GM19438 (cell line): ENCODE results near the gene TMEM86A.
"Not testable (repeated sequence)": the region's sequence is repeated elsewhere in the genome, so short reads cannot be mapped to it uniquely, and the experiment has no call there.

ENCODE experiments used
- ATAC-seq: cut with Tn5 transposase; IDR thresholded peaks from one replicate; pipeline ENCODE4 v1.9.1; 2021; ENCODE audit warnings: low read depth; ENCODE audit not compliant: unreplicated experiment

Gene TMEM86A, protein sequence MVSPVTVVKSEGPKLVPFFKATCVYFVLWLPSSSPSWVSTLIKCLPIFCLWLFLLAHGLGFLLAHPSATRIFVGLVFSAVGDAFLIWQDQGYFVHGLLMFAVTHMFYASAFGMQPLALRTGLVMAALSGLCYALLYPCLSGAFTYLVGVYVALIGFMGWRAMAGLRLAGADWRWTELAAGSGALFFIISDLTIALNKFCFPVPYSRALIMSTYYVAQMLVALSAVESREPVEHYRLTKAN

DNA sequence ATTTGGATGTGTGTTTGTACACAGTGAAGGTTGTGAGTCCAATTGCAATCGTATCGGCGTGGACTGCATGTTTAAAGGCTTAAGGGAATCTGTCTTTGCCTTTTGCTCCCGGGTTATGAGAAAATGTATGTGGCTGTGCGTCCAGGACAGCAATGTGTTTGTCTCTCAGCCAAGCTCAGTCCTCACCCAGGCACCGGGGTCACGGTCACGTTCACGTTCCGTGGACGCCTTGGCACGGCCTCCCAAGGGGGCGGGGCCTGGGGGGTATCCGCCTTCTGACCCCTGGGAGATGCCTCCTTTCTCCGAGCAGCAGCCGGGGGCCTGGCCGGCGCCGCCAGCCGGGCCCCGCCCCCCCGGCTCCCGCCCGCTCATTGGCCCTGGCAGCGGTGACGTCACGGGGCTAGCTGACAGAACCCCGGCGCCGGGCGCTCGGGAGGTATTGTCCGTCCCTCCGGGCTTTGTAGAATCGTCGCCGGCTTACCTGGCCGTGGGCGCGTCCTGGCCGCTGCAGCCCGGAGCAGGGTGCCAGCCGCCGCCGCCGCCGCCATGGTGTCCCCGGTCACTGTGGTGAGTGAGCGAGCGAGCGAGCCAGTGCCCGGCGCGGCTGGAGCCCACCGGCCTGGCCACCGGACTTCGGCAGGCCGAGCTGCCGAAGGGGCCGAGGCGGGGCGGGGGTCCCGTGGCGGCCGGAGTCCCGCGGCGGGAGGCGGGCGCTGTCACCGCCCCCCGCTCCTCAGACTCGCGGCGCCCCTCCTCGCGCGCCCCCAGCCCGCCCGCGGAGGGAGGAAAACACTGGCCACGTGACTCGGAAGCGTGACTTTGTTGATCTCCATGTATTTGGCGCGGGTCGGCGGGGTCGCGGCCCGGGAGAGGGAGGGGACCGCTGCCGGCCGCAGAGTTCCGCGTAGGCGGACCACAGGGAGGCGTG, at the start of gene TMEM86A:
TSS of gene TMEM86A (plus strand) at position 439 of the 928 bp plus-strand sequence. CDS start at position 547, 108 bp downstream.
- peak; percentile 97 for ATAC-seq

DNA sequence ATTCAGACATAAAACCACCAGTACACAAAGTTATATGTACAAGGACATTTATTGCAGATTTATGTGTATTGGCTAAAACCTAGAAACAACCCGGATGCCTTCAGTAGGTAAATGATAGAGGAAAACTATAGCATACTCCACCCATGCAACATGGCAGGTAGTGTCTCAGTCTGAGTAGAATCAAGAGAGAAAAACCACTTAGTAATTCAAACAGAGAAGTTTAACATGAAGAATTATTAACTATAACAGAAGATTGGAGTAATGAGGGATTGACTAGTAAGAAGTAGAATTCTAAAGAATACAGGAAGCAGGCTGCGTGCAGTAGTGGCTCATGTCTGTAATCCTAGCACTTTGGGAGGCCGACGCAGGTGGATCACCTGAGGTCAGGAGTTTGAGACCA, 48.2 kb upstream of the TMEM86A start:
- ATAC-seq = peak; percentile 49

DNA sequence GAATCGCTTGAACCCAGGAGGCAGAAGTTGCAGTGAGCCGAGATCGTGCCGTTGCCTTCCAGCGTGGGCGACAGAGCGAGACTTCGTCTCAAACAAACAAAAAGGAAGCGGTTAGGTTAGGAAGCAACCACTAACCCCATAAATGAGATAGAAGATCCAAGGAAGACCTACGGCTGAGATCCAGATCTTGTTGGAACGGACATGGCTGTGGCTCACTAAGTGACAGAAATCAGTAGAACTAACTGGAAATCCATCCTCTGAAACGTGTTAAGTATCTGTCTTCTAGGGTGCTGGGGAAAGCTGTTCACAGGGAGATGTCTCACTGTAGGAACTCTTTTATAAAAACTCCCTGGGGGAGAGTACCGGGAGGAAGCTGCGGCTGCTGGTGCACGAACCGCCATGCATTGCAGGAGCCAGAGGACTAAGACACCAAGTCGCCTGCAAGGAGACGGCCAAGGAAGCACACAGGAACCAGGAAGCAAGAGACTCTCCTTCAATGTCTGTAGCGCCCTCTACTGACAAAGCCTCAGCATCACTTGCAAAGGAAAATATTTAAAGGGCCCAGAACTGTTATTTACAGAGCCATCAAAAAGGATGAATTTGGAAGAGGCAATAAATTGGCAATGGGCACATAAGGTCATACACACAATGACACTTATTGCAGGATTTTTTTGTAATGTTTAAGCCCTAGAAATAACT, 47.6 kb upstream of the TMEM86A start:
- ATAC-seq = peak; percentile 75

DNA sequence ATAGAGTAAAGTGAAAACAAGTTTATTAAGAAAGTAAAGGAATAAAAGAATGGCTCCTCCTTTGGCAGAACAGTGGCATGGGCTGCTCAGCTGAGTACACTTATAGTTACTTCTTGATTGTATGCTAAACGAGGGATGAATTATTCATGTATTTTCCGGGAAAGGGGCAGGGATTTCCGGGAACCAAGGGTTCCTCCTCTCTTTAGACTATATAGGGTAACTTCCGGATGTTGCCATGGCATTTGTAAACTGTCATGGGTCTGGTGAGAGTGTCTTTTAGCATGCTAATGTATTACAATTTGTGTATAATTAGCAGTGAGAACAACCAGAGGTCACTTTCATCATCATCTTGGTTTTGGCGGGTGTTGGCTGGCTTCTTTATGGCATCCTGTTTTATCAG, 40.9 kb upstream of the TMEM86A start:
- ATAC-seq = no peak

DNA sequence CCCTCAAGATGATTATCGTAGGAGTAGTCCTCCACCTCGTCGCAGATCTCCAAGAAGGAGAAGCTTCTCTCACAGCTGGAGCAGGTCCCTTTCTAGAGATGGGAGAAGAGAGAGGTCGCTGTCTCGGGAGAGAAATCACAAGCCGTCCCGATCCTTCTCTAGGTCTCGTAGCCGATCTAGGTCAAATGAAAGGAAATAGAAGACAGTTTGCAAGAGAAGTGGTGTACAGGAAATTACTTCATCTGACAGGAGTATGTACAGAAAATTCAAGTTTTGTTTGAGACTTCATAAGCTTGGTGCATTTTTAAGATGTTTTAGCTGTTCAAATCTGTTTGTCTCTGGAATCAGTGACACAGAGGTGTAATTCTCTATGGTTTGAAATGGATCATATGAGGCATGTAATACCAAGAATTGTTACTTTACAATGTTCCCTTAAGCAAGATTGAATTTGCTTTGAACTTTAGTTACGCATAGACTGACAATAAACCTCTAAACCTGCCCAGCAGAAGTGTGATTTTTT, 33.2 kb upstream of the TMEM86A start:
- ATAC-seq = not testable (repeated sequence)

DNA sequence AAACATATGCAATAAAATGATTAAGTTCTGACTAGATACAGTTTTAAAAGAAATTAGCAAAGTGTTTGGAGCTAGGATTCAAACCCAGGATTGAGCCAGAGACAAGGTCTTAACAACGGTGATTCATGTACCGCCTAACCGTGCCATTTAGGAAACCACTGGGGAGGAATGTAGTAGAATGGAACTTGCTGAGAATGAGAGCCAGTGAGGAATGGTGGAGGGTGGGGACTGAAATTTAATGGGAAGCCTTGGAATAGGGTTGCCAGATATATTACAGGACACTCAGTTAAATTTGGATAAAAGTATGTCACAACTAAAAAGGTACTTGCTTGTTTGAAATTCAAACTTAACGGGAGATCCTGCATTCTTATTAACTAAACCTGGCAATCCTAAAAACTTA, 30.4 kb upstream of the TMEM86A start:
- no peak for ATAC-seq

DNA sequence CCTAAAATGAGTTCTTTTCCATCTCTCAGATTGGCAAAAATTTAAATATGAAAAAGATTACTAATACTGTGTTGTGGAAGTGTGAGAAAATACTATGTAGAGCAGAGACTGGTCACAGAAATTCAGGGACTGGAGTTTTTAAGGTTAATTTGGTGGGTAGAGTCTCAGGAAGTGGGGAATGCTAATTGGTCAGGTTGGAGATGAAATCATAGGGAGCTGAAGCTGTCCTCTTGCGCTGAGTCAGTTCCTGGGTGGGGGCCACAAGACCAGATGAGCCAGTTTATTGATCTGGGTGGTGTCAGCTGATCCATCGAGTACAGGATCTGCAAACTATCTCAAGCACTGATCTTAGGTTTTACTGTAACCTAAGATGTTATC, 29.4 kb upstream of the TMEM86A start:
- no peak for ATAC-seq

DNA sequence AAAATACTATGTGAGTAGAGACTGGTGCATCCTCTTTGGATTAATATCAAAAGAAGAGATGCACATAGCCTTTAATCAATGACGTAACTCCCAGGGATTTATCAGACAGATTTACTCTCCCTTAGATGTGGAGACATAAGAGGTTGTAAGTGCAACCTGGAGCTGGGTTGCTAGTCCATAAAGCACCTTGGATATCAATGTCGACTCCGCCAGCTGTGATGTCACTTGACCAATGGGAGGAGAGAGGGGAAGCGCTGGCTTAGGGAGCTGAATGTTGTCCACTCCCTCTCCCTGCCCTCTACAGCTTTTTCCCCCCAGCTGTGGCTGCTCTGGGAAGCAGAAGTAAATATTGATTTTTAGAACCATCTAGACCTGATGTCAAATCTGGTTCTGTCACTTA, 28.9 kb upstream of the TMEM86A start:
- no peak for ATAC-seq

DNA sequence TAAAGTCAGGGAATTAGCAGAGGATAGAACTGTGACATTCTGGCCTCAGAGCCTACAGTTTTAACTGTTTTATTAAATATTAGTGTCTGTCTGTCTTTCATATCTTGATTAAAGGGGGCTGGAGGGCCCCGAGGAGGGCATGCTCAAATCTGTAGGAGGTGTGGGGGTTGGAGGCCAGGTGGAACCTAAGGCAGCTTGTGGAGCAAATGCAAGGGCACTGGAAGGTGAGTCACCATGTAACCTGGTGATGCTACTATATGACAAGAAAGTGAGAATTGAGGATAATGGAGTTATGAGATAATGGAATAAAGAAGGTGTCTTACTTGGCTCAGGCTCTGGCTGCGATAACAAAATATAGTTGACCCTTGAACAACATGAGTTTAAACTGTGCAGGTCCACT, 27.3 kb upstream of the TMEM86A start:
- no peak for ATAC-seq

DNA sequence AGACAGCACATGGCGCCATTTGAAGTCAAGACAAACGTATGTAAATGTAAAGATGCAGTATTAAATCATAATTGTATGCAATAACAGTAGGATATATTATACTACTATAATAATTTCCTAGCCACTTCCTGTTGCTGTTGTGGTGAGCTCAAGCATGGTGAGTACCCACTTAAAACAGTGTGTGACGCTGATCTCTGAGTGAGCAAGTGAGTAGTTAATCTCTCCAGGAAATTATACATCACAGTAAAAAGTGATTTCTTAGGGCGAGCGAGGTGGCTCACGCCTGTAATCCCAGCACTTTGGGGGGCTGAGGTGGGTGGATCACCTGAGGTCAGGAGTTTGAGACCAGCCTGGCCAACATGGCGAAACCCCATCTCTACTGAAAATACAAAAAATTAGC, 26.4 kb upstream of the TMEM86A start:
- not testable (repeated sequence) for ATAC-seq

DNA sequence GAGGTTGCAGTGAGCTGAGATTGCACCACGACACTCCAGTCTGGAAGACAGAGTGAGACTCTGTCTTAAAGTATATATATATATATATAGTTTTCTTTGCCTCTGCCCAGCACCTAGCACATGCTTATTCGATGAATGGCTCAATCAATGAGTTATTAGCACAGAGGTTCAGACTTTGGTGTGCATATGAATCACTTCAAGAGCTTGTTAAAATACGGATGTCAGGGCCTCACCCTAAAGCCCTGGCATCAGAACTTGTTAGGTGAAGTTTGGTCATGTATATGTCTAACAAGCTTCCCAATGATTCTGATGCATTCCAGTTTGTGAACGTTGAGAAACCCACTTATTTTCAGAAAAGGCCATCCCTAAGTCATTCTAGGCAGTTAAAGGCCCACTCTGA, 21.8 kb upstream of the TMEM86A start:
- no peak for ATAC-seq

DNA sequence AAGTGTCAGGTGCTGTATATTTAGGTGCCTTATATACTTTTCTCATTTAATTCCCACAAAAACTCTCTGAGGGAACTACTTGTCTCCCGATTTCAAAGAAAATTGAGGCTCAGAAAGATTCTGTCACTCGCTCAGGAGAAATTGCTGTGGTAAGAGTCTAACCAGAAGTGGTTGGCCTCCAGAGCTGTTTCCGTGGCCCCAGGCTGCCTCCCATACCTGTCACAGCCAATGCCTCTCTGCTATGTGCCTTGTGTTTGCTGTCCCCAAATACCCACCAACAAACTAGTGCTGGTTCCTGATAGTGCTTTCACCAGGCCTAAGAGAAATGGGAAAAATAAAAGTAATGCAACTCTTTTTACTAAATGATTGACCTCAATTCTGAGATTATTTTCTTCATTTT, 21.0 kb upstream of the TMEM86A start:
- ATAC-seq = no peak

DNA sequence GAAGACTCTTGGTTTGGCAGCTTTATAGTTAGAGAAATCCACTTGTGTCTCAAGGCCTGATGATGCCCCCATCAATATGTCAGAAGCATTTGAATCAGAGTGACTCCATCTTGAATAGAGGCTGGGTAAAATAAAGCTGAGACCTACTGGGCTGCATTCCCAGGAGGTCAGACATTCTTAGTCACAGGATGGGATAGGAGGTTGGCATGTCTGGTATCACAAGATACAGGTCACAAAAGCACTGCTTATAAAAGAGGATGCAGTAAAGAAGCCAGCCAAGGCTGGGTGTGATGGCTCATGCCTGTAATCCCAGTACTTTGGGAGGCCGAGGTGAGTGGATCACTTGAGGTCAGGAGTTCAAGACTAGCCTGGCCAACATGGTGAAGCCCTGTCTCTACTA, 16.6 kb upstream of the TMEM86A start:
- ATAC-seq = not testable (repeated sequence)

DNA sequence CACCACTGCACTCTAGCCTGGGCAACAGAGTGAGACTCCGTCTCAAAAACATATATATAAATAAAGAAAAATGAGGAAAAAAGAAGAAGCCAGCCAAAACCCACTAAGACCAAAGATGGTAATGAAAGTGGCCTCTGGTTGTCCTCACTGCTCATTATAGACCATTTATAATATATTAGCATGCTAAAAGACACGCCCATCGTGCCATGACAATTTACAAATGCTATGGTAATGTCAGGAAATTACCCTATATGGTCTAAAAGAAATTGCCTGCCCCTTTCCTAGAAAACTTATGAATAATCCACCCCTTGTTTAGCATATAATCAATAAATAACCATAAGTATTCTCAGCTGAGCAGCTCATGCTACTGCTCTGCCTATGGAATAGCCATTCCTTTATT, 16.1 kb upstream of the TMEM86A start:
- ATAC-seq = no peak

DNA sequence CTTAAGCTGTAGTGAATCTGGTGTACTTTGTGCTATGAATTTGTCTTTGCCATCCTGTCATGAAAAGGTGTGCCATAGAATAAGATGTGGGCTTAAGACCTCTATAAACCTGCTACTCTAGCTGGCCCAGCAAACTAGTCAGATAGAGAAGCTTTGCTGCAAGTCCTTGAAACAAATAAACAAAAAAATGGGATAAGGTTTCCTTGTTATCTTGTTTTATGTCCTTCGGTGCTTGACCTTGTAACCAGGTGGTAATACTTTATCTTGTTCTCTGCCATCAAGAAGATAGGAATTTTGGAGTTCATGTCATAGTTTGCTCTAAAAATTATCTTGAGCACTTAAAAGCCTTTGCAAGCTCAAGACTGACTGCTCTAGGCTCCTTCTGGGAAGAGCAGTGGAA, 14.3 kb upstream of the TMEM86A start:
- no peak for ATAC-seq

DNA sequence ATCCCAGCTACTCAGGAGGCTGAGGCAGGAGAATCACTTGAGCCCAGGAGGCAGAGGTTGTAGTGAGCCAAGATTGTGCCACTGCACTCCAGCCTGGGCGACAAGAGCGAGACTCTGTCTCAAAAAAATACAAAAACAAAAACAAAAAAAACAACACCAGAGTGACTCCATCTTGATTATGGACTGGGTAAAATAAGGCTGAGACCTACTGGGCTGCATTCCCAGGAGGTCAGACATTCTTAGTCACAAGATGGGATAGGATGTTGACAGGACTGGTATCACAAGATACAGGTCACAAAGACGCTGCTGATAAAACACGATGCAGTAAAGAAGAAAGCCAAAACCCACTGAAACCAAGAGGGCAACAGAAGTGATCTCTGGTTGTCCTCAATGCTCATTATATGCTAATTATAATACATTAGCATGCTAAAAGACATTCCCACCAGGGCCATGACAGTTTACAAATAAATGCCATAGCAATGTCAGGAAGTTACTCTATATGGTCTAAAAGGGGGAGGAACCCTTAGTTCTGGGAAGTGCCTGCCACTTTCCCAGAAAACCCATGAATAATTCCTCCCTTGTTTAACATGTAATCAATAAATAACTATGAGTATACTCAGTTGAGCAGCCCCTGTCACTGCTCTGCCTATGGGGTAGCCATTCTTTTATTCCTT, 7.0 kb upstream of the TMEM86A start:
- ATAC-seq = not testable (repeated sequence)

DNA sequence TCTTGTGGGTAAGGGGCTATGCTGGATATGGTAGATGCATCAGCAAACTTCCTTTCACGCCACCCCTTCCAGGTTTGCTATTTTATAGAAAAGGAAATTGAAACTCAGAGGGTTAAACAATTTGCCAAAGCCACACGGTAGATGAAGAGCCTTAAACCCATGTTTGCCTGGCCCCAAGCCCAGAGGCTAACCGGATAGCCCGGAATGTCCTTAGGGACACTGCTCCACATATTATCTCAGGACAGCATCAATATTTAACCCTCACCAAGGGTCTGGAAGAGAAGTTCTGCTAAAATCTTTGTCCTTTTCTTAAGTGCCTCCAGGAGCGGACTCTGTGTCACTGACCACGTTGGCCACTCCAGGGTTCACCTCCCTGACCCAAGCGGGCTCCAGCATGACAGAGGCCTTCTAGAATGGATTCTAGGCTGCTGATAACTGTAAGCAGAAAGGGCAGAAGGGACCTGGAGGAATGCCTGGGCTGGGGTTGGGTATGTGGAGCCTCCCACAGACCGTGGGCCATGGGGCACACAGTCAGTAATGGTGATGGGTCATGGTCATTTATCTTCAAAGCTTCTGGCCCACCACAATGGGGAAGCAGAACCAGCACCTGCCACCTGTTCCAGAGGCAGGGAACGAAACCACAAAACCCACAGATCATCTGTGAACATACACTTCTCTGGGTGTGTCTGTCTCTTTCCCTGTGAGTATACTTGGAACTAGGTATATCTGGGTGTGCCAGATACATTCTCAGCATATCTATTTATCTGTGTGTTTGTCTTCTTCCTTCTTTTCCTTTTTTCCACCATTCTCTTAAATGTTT, 5.4 kb upstream of the TMEM86A start:
- ATAC-seq = no peak

DNA sequence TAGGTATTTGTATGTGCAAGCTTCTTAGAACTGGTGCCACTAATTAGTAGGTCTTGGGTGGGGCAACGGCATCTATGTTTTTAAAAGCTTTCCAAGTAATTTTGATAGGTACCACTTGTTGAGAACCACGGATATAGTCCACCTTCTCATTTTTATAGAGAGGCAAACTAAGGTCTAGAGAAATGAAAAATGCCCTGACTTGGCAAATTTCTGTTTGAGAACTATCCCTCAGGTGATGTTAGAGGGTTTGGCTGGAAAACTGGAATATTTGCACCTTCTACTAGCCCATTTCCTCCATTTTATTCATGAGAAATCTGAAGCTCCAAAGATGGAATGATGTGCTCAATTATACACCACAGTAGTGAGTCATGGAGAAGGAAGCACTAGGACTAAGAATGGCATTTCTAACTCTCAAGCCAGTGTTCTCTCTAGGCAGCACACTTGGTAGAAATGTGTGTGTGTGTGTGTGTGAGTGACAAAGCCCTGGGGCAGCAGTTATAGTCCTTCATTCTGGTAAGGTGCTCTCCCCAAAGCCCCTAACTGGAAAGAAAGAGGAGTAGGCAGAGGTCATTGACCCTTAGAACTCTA, 1.8 kb upstream of the TMEM86A start:
- no peak for ATAC-seq

DNA sequence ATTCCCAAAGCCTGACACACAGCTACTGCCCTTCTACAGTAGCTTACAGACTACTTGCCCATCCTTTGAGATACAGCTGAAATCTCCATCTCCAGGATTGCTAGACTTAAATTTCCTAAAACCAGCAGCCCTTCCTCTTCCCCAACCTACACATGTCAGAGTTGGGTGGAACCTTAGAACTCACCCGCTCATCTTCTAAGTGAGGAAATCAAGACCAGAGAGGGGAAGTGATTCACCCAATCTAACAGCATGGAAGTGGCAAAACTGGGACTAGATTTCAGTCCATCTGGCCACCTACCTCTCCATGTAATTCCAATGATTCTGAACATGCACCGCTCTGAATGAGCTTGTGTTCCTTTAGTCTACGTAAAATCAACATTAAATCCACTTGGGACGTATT, 1.0 kb upstream of the TMEM86A start:
- no peak for ATAC-seq

DNA sequence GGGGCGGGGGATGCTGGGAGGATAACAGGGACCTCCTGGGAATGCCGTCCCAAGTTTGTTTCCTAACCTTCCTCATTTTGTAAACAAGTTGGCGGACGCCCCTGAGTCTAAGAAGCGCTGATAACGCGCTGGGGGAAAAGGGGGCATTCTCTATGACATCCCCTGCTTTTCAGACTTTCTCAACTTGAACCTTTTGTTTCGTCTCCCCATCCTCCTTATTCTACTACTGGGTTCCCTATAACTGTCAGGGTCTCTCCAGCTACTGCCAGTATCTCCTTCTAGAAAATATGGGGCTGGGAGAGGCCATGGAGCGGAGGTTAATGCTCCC, 654 bp downstream of the TMEM86A start:
- no peak for ATAC-seq
